Measurements from ENCODE around the gene ALX4. TPM values are rescaled to one million over a fixed set of nuclear protein-coding genes. Genes with fewer than 3 reads are reported as not detected.

The ALX4 gene
- total and polyA plus RNA-seq, 2 donors (not counting 3 experiments of a cell fraction or from before 2014, with no cell fraction given): not detected

DNA sequence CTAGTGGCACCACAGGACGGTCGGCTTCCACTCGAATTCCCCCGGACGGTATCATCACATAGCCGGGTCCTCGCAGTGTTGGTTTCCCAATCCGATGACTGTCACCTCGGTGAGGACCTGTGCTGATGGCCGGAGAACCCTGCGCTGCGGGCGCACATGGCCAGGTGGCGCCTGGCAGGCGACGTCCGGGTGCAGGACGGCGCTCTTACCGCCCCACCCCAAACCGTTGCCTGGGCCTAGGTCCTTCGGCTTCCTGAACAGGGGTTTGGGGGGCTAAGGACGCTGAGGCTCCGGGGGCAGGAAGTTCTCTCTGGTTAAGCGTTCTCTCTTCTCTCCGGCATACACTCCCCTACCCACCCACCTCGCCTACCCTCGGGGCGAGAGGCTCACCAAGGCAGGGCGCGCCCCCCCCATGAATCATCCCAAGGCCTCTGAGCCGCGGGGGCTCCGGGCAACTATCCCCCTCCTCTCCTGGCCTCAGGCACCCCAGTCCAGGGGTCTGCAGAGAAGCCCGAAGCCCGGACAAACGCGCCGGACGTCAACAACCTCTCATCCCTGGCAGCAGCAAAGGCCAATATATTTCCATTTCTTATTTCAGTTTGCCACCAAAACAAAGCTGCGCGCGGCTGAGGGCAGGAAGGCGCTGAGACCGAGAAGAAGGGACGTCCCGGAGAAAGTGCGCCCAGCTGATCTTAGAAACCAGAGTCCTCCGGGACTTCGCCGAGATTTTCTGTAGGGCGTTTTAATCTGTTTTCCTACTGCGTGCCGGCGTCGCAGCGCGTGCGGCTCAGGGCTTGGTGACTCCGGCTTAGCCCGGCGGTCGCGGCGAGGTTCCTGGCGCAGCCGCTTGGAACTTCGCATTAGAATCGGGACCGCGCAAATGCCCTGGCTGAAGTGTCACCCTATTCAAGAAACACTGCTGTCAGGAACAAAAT is 5.6 kb downstream of the ALX4 start:
- POLR2A ChIA-PET: no interaction called here
- TF ChIP-seq EZH2 (IDR thresholded peaks at IDR 0.05; ENCODE audit: borderline replicate concordance, low read depth, low read length, severe bottlenecking) (peak; percentile 93), GATA2 (IDR thresholded peaks at IDR 0.05; ENCODE audit: insufficient read depth, insufficient read length, low read depth, low read length) (no peak), FOS (IDR thresholded peaks at IDR 0.05; ENCODE audit: borderline replicate concordance, insufficient read depth, low read length) (no peak), JUN (IDR thresholded peaks at IDR 0.05; ENCODE audit: borderline replicate concordance, insufficient read depth, insufficient read length, low read depth) (no peak), POLR2AphosphoS5 (IDR thresholded peaks at IDR 0.05; ENCODE audit: insufficient read depth, low read depth, low read length) (no peak), POLR2A (IDR thresholded peaks at IDR 0.05; ENCODE audit: low read depth, low read length) (no peak), CTCF (IDR thresholded peaks at IDR 0.05; ENCODE audit: extremely low read depth in 1 of 2, insufficient read depth in 1 of 2, low read depth in 1 of 2, low read length in 2 of 2) (no peak)
- no peaks in the 10 kb centered on the region for H3K9me3 ChIP-seq (replicated peaks; ENCODE audit: control insufficient read depth, insufficient read depth, low read length)
- no peak overlapping the region for H3K9ac ChIP-seq (replicated peaks; ENCODE audit: extremely low read depth, insufficient read depth, low read length)
- no peak overlapping the region for H3K4me3 ChIP-seq (replicated peaks in 1 of 3; ENCODE audit: insufficient read depth in 1 of 3, low read depth in 1 of 3, low read length in 3 of 3)
- H3K27ac ChIP-seq (ENCODE audit: insufficient read depth, low read depth, low read length): no peak overlapping the region
- DNase-seq (ENCODE audit: low read depth, low spot score) (peak; percentile 18), FAIRE-seq (peak; percentile 15)
- CTCF ChIA-PET: interaction anchor here (0.6 to 0.9 kb wide), 2 partner anchors 19 to 171 kb away, joined by 3 read pairs; no protein-coding TSS in a partner anchor
- no peaks in the 10 kb centered on the region for H3K9me1 ChIP-seq (replicated peaks; ENCODE audit: control insufficient read depth, extremely low read depth, insufficient read depth, low read length)
- dilution Hi-C loops (cut with MboI; ENCODE audit: extremely low pct_ligation_motif_present, low sequenced_read_pairs): no loop called here
- H3K4me1 ChIP-seq (ENCODE audit: control insufficient read depth, extremely low read depth, insufficient read depth, low read length): peaks cover 7% of the 10 kb centered on the region
- H4K20me1 ChIP-seq (replicated peaks; ENCODE audit: control insufficient read depth, extremely low read depth, insufficient read depth, low read length): no peaks in the 10 kb centered on the region
- H3K79me2 ChIP-seq (ENCODE audit: control insufficient read depth, insufficient read depth, low read length): no peaks in the 10 kb centered on the region
- no peak overlapping the region for H2AFZ ChIP-seq (ENCODE audit: low read depth, low read length)
- H3K27me3 ChIP-seq (ENCODE audit: control insufficient read depth in 2 of 2, insufficient read depth in 2 of 2, low read length in 2 of 2): peaks cover 78 to 85% of the 10 kb centered on the region in 2 experiments
- no TSS peak for BruUV-seq (replicated peaks)
- H3K36me3 ChIP-seq (ENCODE audit: control insufficient read depth in 2 of 2, extremely low read depth in 1 of 2, insufficient read depth in 2 of 2, low read length in 2 of 2): no peaks in the 10 kb centered on the region
- H3K4me2 ChIP-seq (ENCODE audit: insufficient read depth, low read length): no peak overlapping the region
- intact Hi-C loops (cut with micrococcal nuclease): loop anchor here (2.0 kb wide), 1 partner anchor 18 kb away; no protein-coding TSS in a partner anchor

Data from endothelial cell of umbilical vein (primary cell).